Subcutaneous abdominal adipose tissue (tissue), 5 donors: ENCODE data around the gene FAM168A.

ENCODE experiments used
- H3K27ac ChIP-seq: one replicate; pipeline ENCODE4 v1.7.0; 2013; ENCODE audit warnings: low read depth, mild to moderate bottlenecking, inconsistent platforms, low read length, moderate library complexity
- H3K27me3 ChIP-seq, 5 donors: one replicate each; pipeline ENCODE4 v1.7.0; 2013; ENCODE audit warnings: low read length in 5 of 5, inconsistent platforms in 1 of 5; ENCODE audit not compliant: control insufficient read depth in 5 of 5, insufficient read depth in 4 of 5
- H3K36me3 ChIP-seq, 5 donors: one replicate each; pipeline ENCODE4 v1.7.0; 2013; ENCODE audit warnings: low read length in 5 of 5; ENCODE audit not compliant: control insufficient read depth in 5 of 5, insufficient read depth in 5 of 5
- H3K4me1 ChIP-seq, 5 donors: one replicate each; pipeline ENCODE4 v1.7.0; 2013; ENCODE audit warnings: low read length in 5 of 5, mild to moderate bottlenecking in 3 of 5, moderate library complexity in 1 of 5; ENCODE audit not compliant: control insufficient read depth in 5 of 5, insufficient read depth in 5 of 5
- H3K4me3 ChIP-seq, 5 donors: one replicate each; pipeline ENCODE4 v1.7.0; 2013; ENCODE audit warnings: low read length in 5 of 5, low read depth in 1 of 5
- H3K9ac ChIP-seq, 5 donors: one replicate each; pipeline ENCODE4 v1.7.0; 2013; ENCODE audit warnings: low read length in 5 of 5, mild to moderate bottlenecking in 4 of 5, moderate library complexity in 3 of 5
- H3K9me3 ChIP-seq, 5 donors: one replicate each; pipeline ENCODE4 v1.7.0; 2013; ENCODE audit warnings: low read length in 5 of 5; ENCODE audit not compliant: control insufficient read depth in 5 of 5
- donor health status: healthy.
- donor health status: healthy.
- donor health status: healthy.
- donor health status: healthy.
- donor health status: healthy.

FAM168A gene

GRCh38 chr11:73350908-73351636 lies 246.8 kb downstream of the FAM168A start:
- Histone ChIP-seq H3K4me1 (peaks cover 0 to 5% (median 0%) of the 10 kb centered on the region in 5 donors), H3K27ac (no peak overlapping the region), H3K36me3 (peaks cover 0 to 53% (median 34%) of the 10 kb centered on the region in 5 donors), H3K4me3 (no peak overlapping the region), H3K27me3 (no peaks in the 10 kb centered on the region), H3K9ac (no peak overlapping the region), H3K9me3 (no peaks in the 10 kb centered on the region)
